Measurements from ENCODE around the gene GLI3.

The GLI3 gene

GRCh38 chr7:42137431-42137830 is 99.6 kb downstream of the GLI3 start:
- no peak for DNase-seq

- DNase-seq = no peak
Measured at GRCh38 chr7:42135728-42136127, 101.3 kb downstream of the GLI3 start.

- no peak for DNase-seq
Measured at GRCh38 chr7:42134276-42134876, 102.6 kb downstream of the GLI3 start.

GRCh38 chr7:42133321-42133720 is 103.7 kb downstream of the GLI3 start:
- no peak for DNase-seq

- no peak for DNase-seq
Measured at GRCh38 chr7:42128703-42129102, 108.3 kb downstream of the GLI3 start.

- no peak for DNase-seq
Measured at GRCh38 chr7:42127232-42127622, 109.8 kb downstream of the GLI3 start.

- DNase-seq = no peak
Measured at GRCh38 chr7:42126475-42127231, 110.4 kb downstream of the GLI3 start.

- no peak for DNase-seq
Measured at GRCh38 chr7:42125321-42125720, 111.7 kb downstream of the GLI3 start.

GRCh38 chr7:42123716-42124115 is 113.3 kb downstream of the GLI3 start:
- DNase-seq = no peak

GRCh38 chr7:42120191-42120590 is 116.8 kb downstream of the GLI3 start:
- no peak for DNase-seq

GRCh38 chr7:42117201-42117600 is 119.8 kb downstream of the GLI3 start:
- no peak for DNase-seq

- DNase-seq = no peak
Measured at GRCh38 chr7:42115795-42116194, 121.2 kb downstream of the GLI3 start.

GRCh38 chr7:42110333-42110732 is 126.7 kb downstream of the GLI3 start:
- no peak for DNase-seq

- DNase-seq = no peak
Measured at GRCh38 chr7:42108803-42109528, 128.0 kb downstream of the GLI3 start.

- DNase-seq = no peak
Measured at GRCh38 chr7:42107484-42108240, 129.3 kb downstream of the GLI3 start.

- DNase-seq = no peak
Measured at GRCh38 chr7:42106562-42106961, 130.4 kb downstream of the GLI3 start.

- no peak for DNase-seq
Measured at GRCh38 chr7:42105554-42106358, 131.3 kb downstream of the GLI3 start.

GRCh38 chr7:42104694-42105093 is 132.3 kb downstream of the GLI3 start:
- no peak for DNase-seq

GRCh38 chr7:42104231-42104630 is 132.8 kb downstream of the GLI3 start:
- no peak for DNase-seq

GRCh38 chr7:42103456-42103855 is 133.6 kb downstream of the GLI3 start:
- DNase-seq = no peak

GRCh38 chr7:42103020-42103419 is 134.0 kb downstream of the GLI3 start:
- DNase-seq = no peak

GRCh38 chr7:42102301-42102700 is 134.7 kb downstream of the GLI3 start:
- DNase-seq = no peak

GRCh38 chr7:42100156-42100508 is 136.9 kb downstream of the GLI3 start:
- no peak for DNase-seq
